ENCODE results near the gene SIGLEC1. TPM values are rescaled to one million over a fixed set of nuclear protein-coding genes. Genes with fewer than 3 reads are reported as not detected.

Gene SIGLEC1
- not detected in 2 replicates for total RNA-seq

GRCh38 chr20:3712279-3712873 is at the start of gene SIGLEC1:
TSS of gene SIGLEC1 (minus strand) at chr20:3712600. CDS start at chr20:3707128, 5,472 bp downstream.

DNA sequence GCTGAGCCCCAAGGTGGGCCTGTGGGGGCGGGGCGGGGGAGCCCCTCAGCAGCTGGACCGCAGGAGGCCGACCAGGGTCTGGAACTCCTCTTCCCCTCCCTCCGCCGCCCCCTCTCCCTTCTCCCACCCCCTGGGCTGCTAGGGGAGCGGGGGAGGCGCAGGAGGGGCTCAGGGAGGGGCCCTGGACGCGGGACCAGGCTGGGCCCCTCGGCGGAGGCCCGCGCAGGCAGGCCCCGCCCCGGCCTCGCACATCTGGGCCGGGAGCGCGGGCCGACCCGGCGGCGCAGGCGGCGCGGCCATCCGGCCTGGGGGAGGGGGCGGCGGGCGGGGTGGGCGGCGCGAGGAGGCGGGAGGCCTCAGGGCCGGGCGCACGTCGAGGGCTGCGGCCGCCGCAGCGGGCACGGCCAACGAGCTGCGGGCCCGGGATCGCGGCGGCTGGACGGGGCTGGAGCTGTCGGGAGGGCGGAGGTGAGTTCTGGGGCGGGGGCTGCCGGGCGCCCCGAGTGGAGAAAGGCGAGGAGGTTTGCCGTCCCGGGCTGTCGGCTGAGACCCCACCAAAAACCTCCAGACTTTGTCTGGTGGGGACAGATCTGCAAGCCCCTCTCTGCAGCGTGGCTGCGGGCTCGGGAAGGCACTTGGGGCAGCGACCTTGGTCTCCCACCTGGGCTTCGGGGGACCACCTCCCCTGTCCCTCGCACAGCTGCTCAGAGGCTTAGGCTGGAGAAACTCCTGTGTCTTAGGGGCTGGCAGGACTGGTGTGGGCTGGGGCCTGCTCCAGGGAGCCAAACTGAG is 20.1 kb upstream of the SIGLEC1 start, which contains the start of gene HSPA12B:
TSS of gene HSPA12B (plus strand) at position 359 of the 792 bp plus-strand sequence. CDS start 5,990 bp downstream, outside the sequence.

DNA sequence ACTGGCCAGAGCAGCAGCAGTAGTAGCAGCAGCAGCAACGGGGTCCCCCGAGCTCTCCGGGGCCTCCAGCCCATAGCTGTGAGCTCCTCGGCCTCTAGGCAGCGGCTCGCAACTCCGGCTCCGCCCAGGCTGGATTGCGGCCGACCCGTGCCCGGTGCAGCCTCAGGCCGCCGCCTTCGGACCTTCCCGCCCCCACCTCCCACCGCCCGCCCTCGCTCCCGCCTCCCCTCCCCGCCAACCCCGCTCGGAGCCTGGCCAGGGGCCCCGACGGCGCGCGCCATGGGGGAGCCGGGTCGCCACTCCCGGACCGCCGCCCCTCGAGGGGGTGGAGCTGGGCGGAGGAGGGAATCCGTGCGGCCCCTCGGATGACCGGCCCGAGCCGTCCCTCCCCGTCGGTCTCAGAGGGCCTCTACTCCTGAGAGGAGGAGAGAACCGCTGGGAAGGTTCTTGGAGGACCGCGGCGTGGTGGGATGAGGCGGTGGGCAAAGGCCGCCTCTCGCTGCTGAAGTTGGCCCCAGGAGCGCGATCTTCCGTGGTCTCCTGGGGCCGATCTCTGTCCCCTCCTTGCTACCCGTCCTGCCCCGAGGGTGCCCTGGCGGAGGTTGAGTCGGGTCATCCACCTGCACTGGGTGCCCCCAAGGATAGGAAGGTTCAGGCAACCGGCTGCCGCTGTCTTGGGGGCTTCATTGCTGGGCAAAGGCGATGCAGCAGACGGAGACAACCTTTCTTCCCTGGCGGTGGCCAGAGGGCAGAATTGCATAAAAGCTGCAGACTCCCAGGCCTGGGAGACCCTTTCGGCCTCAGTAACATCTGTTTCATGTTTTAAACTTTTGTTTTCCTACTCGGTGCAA is 30.2 kb downstream of the SIGLEC1 start, which contains the start of gene ADAM33:
TSS of gene ADAM33 (minus strand) at position 80 of the 851 bp plus-strand sequence. CDS start at position 74, 6 bp downstream.

DNA sequence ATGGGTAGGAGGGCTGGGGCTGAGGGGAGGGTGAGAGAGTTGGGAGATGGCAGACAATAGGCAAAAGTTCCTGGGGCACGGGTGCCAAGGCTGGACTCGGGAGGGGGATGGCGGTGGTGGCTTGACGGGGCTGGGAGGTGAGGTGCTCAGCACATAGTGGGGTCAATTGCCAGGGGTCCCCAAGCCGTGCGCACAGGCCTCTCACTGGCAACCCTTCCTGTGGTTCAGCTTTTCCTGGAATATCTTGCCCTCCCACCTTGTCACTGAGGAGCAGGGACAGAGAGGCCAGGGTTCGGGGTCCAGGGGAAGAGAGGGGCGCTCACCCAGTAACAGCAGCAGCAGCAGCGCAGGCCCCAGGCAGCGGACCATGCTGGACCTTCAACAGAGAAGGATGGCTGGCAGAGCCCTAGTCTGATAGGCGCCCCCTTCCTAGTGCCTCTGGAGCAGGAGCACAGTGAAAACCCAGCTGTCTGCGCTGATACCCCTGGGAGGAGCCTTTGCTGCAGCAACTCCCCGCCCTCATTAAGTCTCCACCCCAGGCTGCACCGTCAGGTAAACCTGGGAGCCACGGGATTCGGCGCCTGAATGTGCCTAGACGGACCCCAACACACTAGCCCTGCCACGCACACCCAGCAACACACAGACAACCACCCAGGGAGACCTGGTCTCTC is 49.2 kb downstream of the SIGLEC1 start, which contains the start of gene GFRA4:
TSS of gene GFRA4 (minus strand) at position 369 of the 671 bp plus-strand sequence. CDS start at position 369, 0 bp downstream.

Other genes starting within 250 kb of the SIGLEC1 start
- 40.5 and 60.5 TPM in 2 replicates for gene ATRN, start 241.6 kb downstream of the SIGLEC1 start, total RNA-seq
- gene GFRA4, start 49.2 kb downstream of the SIGLEC1 start, total RNA-seq: not detected in 2 replicates
- not detected in 2 replicates for gene ADAM33, start 30.6 kb downstream of the SIGLEC1 start, total RNA-seq
- under 0.01 TPM in 1 of 2 replicates, not detected in the other for gene HSPA12B, start 20.1 kb upstream of the SIGLEC1 start, total RNA-seq
- 16.1 and 20.2 TPM in 2 replicates for gene ADISSP, start 55.2 kb upstream of the SIGLEC1 start, total RNA-seq
- not detected in 2 replicates for gene SPEF1, start 68.8 kb upstream of the SIGLEC1 start, total RNA-seq
- gene CENPB, start 74.1 kb upstream of the SIGLEC1 start, total RNA-seq: 100 and 109 TPM in 2 replicates
- 8.4 and 33.0 TPM in 2 replicates for gene CDC25B, start 83.7 kb upstream of the SIGLEC1 start, total RNA-seq
- 8.2 and 8.5 TPM in 2 replicates for gene AP5S1, start 107.9 kb upstream of the SIGLEC1 start, total RNA-seq
- 13.0 and 18.8 TPM in 2 replicates for gene MAVS, start 134.2 kb upstream of the SIGLEC1 start, total RNA-seq
- gene PANK2, start 176.8 kb upstream of the SIGLEC1 start, total RNA-seq: 41.8 and 59.5 TPM in 2 replicates